GM12873 (cell line): ENCODE data around the gene DNAAF2.

ENCODE experiments used
- TF ChIP-seq, protein P1 (sequence below): IDR thresholded peaks from 2 replicates; pipeline ENCODE4 v1.5.1; 2012; ENCODE audit warnings: low read depth, mild to moderate bottlenecking, moderate library complexity, low read length, control low read depth; ENCODE audit not compliant: insufficient read depth; ENCODE audit errors: missing control alignments

The DNAAF2 gene

GRCh38 chr14:49617852-49618519 lies 17.1 kb downstream of the DNAAF2 start:
- TF ChIP-seq, protein P1, sequence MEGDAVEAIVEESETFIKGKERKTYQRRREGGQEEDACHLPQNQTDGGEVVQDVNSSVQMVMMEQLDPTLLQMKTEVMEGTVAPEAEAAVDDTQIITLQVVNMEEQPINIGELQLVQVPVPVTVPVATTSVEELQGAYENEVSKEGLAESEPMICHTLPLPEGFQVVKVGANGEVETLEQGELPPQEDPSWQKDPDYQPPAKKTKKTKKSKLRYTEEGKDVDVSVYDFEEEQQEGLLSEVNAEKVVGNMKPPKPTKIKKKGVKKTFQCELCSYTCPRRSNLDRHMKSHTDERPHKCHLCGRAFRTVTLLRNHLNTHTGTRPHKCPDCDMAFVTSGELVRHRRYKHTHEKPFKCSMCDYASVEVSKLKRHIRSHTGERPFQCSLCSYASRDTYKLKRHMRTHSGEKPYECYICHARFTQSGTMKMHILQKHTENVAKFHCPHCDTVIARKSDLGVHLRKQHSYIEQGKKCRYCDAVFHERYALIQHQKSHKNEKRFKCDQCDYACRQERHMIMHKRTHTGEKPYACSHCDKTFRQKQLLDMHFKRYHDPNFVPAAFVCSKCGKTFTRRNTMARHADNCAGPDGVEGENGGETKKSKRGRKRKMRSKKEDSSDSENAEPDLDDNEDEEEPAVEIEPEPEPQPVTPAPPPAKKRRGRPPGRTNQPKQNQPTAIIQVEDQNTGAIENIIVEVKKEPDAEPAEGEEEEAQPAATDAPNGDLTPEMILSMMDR: no peak

- TF ChIP-seq, protein P1: no peak
Measured at GRCh38 chr14:49615776-49616175, 19.3 kb downstream of the DNAAF2 start.

DNA sequence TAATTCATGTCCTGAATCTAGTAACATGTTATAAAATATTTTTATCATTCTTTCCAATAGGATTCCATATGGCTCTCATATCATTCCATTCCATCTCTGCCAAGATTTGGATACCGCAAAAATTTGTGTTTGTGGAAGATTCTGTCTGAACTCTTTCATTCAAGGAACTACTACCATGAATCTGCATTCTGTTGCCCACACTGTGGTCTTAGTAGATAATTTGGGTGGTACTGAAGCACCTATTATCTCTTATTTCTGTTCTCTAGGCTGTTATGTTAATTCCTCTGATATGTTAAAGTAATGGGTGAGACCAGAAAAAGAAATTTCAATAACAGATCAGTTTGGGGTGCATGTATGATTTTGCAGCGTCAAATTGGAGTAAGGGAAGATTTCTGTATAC lies 20.8 kb downstream of the DNAAF2 start:
- TF ChIP-seq, protein P1: no peak

DNA sequence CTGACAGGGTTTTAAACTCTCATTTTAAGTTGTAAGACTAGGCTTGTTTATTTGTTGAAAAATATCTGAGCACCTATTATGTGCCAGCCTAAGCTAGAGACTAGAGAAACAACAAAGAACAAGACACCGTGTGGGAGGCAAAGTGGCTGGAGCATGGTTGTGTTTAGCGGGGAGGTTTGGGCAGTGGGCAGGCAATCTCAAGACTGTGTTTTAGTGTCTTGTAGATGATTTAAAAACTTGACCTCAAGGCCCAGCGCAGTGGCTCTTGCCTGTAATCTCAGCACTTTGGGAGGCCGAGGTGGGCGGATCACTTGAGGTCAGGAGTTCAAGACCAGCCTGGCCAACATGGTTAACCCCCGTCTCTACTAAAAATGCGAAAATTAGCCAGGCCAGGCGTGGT lies 22.4 kb downstream of the DNAAF2 start:
- TF ChIP-seq, protein P1: no peak

DNA sequence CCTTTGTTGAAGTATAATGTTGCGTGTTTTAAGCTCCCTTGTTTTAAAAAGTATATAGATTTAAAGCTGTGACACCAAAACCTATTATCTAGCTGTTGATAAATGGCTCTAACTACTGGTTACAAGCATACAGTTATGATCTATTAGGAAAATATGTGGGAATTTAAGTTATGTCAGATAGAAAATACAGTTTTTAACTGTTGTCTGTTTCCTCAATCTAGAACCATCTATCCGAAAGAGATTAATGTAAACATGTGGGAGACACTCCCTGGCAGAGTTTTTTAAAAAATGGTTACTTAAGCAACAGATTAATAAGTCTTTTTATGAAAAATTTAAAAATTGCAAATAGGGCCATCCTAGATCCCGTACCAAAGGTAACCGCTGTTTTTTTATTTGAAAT lies 22.8 kb downstream of the DNAAF2 start:
- TF ChIP-seq, protein P1: no peak

DNA sequence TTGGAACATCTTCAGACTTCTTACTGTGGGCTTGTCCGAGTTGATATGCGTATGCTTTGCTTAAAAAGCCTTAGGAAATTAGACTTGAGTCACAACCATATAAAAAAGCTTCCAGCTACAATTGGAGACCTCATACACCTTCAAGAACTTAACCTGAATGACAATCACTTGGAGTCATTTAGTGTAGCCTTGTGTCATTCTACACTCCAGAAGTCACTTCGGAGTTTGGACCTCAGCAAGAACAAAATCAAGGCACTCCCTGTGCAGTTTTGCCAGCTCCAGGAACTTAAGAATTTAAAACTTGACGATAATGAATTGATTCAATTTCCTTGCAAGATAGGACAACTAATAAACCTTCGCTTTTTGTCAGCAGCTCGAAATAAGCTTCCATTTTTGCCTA lies 27.5 kb downstream of the DNAAF2 start:
- TF ChIP-seq, protein P1: no peak

DNA sequence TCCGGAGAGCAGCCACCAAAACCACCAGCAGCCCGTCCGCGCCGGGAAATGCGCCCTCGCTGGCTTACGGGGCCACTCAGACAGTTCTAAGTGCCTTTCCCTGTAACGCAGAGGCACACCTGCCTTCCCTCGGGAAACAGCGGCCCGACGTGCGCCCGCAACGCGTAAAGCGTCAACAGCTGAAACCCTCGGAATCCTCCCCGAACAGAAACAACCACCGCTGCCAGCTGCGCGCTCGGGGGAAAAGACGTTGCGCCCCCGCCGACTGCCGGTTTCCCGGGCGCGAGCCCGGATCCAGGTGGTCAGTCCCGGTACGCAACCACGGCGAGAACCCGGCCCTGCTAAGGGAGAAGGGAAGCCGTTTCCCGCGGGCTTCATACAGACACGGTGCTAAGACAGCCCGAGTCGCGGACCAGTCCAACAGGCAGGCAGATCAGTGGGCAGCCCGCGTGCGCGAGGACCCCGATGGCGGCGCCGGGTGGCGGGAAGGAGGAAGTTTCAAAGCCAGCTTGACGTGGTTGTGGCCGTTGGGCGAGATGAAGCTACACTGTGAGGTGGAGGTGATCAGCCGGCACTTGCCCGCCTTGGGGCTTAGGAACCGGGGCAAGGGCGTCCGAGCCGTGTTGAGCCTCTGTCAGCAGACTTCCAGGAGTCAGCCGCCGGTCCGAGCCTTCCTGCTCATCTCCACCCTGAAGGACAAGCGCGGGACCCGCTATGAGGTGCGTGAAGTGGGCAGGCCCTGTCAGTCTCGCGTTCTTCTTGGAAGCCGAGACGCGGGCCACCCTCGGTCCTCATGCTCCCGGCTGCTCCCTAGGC lies 36.4 kb downstream of the DNAAF2 start, which contains the start of gene LRR1:
TSS of gene LRR1 (plus strand) at position 456 of the 816 bp plus-strand sequence. CDS start at position 537, 81 bp downstream.
- TF ChIP-seq, protein P1: no peak
